Activated CD4-positive, alpha-beta memory T cell treated with anti-CD3 and anti-CD28 coated beads for 36 hours (primary cell): ENCODE results near the gene CHCHD10. TPM values are rescaled to one million over a fixed set of nuclear protein-coding genes. Genes with fewer than 3 reads are reported as not detected.

ENCODE experiments used
- CTCF ChIA-PET: fragments of 350-600 bp; sonication (Branson Sonifier 250); formaldehyde crosslinking; loops from one replicate; lab custom pipeline; 2021; ENCODE audit warnings: antibody characterized with exemption, inconsistent platforms; lab: Charles Lee
- POLR2A ChIA-PET: fragments of 350-600 bp; sonication (Branson Sonifier 250); formaldehyde crosslinking; loops from one replicate; lab custom pipeline; 2021; ENCODE audit warnings: antibody characterized with exemption; lab: Charles Lee
- DNase-seq: peaks from one replicate; pipeline ENCODE4 v3.0.0-alpha.2; 2020
- H3K27ac Mint-ChIP-seq: one replicate; pipeline ENCODE4 v1.8.0; 2021; ENCODE audit warnings: mixed read lengths
- H3K27me3 Mint-ChIP-seq: one replicate; pipeline ENCODE4 v1.8.0; 2021; ENCODE audit warnings: mixed read lengths
- H3K36me3 Mint-ChIP-seq: one replicate; pipeline ENCODE4 v1.8.0; 2021; ENCODE audit warnings: mixed read lengths
- H3K4me1 Mint-ChIP-seq: one replicate; pipeline ENCODE4 v1.8.0; 2021; ENCODE audit warnings: low read depth, mixed read lengths
- H3K4me3 Mint-ChIP-seq: one replicate; pipeline ENCODE4 v1.8.0; 2021; ENCODE audit warnings: mild to moderate bottlenecking, mixed read lengths
- H3K9me3 Mint-ChIP-seq: one replicate; pipeline ENCODE4 v1.8.0; 2021; ENCODE audit warnings: mixed read lengths
- intact Hi-C: fragments of 100-400 bp; cut with micrococcal nuclease; formaldehyde crosslinking; loops from one replicate; pipeline ENCODE4 v1.15.1; 2023
- total RNA-seq, 2 experiments: library from RNA; stranded (reverse); gene quantifications; one replicate each; pipeline ENCODE4 v1.2.3, GENCODE V29; 2021

The CHCHD10 gene
- total RNA-seq, 2 experiments from 2014 or later: 144 to 157 TPM

- peaks cover 36% of the 10 kb centered on the region for H3K36me3 Mint-ChIP-seq
- no peaks in the 10 kb centered on the region for H3K27me3 Mint-ChIP-seq
- DNase-seq: no peak
- ChIA-PET CTCF (no interaction called here), POLR2A (no interaction called here)
- intact Hi-C loops: no loop called here
- H3K27ac Mint-ChIP-seq: no peak overlapping the region
- H3K9me3 Mint-ChIP-seq: no peaks in the 10 kb centered on the region
- no peaks in the 10 kb centered on the region for H3K4me1 Mint-ChIP-seq
- no peak overlapping the region for H3K4me3 Mint-ChIP-seq
Measured at GRCh38 chr22:23800297-23801237, 32.8 kb upstream of the CHCHD10 start.

- Mint-ChIP-seq H3K4me3 (no peak overlapping the region), H3K27me3 (no peaks in the 10 kb centered on the region), H3K4me1 (no peaks in the 10 kb centered on the region), H3K27ac (no peak overlapping the region), H3K36me3 (peaks cover 28% of the 10 kb centered on the region), H3K9me3 (no peaks in the 10 kb centered on the region)
- CTCF ChIA-PET: no interaction called here
- DNase-seq: no peak
- POLR2A ChIA-PET: no interaction called here
- intact Hi-C loops: no loop called here
Measured at GRCh38 chr22:23796461-23796860, 28.7 kb upstream of the CHCHD10 start.

- intact Hi-C loops: no loop called here
- no peaks in the 10 kb centered on the region for H3K9me3 Mint-ChIP-seq
- DNase-seq: no peak
- CTCF ChIA-PET: interaction anchor here (0.6 kb wide), 1 partner anchor 72 kb away, joined by 3 read pairs; no protein-coding TSS in a partner anchor
- no peak overlapping the region for H3K4me3 Mint-ChIP-seq
- no peaks in the 10 kb centered on the region for H3K27me3 Mint-ChIP-seq
- no peak overlapping the region for H3K27ac Mint-ChIP-seq
- H3K36me3 Mint-ChIP-seq: peaks cover 15% of the 10 kb centered on the region
- POLR2A ChIA-PET: no interaction called here
- peaks cover 11% of the 10 kb centered on the region for H3K4me1 Mint-ChIP-seq
Measured at GRCh38 chr22:23793326-23793725, 25.6 kb upstream of the CHCHD10 start.

- no peak overlapping the region for H3K27ac Mint-ChIP-seq
- H3K9me3 Mint-ChIP-seq: no peaks in the 10 kb centered on the region
- no peaks in the 10 kb centered on the region for H3K27me3 Mint-ChIP-seq
- POLR2A ChIA-PET: no interaction called here
- CTCF ChIA-PET: no interaction called here
- no peak for DNase-seq
- intact Hi-C loops: no loop called here
- no peak overlapping the region for H3K4me3 Mint-ChIP-seq
- peaks cover 10% of the 10 kb centered on the region for H3K36me3 Mint-ChIP-seq
- H3K4me1 Mint-ChIP-seq: peaks cover 18% of the 10 kb centered on the region
Measured at GRCh38 chr22:23791738-23792645, 24.2 kb upstream of the CHCHD10 start.

- intact Hi-C loops: no loop called here
- H3K9me3 Mint-ChIP-seq: no peaks in the 10 kb centered on the region
- peaks cover 25% of the 10 kb centered on the region for H3K4me1 Mint-ChIP-seq
- peaks cover 3% of the 10 kb centered on the region for H3K36me3 Mint-ChIP-seq
- no peak for DNase-seq
- no peak overlapping the region for H3K4me3 Mint-ChIP-seq
- CTCF ChIA-PET: no interaction called here
- no peak overlapping the region for H3K27ac Mint-ChIP-seq
- POLR2A ChIA-PET: no interaction called here
- H3K27me3 Mint-ChIP-seq: no peaks in the 10 kb centered on the region
Measured at GRCh38 chr22:23790819-23791737, 23.3 kb upstream of the CHCHD10 start.

GRCh38 chr22:23789638-23790037 lies 21.9 kb upstream of the CHCHD10 start:
- no peak for DNase-seq
- Mint-ChIP-seq H3K27ac (no peak overlapping the region), H3K27me3 (no peaks in the 10 kb centered on the region), H3K36me3 (peaks cover 2% of the 10 kb centered on the region), H3K9me3 (no peaks in the 10 kb centered on the region), H3K4me3 (no peak overlapping the region), H3K4me1 (peaks cover 25% of the 10 kb centered on the region)
- intact Hi-C loops: loop anchor here (5.0 kb wide), 1 partner anchor 68 kb away; the partner anchor contains the start of gene SLC2A11
- ChIA-PET CTCF (interaction anchor here (1.0 to 2.4 kb wide), 2 partner anchors 60 kb away, joined by 3 to 9 read pairs; no protein-coding TSS in a partner anchor), POLR2A (interaction anchor here (0.5 kb wide), 2 partner anchors 30 to 221 kb away, joined by 4 read pairs; no protein-coding TSS in a partner anchor)

GRCh38 chr22:23789121-23789520 lies 21.3 kb upstream of the CHCHD10 start:
- no peak for DNase-seq
- Mint-ChIP-seq H3K4me3 (no peak overlapping the region), H3K9me3 (no peaks in the 10 kb centered on the region), H3K4me1 (peaks cover 25% of the 10 kb centered on the region), H3K27ac (no peak overlapping the region), H3K36me3 (peaks cover 2% of the 10 kb centered on the region), H3K27me3 (no peaks in the 10 kb centered on the region)
- intact Hi-C loops: loop anchor here (5.0 kb wide), 1 partner anchor 68 kb away; the partner anchor contains the start of gene SLC2A11
- ChIA-PET POLR2A (interaction anchor here (0.5 kb wide), 2 partner anchors 30 to 222 kb away, joined by 4 read pairs; no protein-coding TSS in a partner anchor), CTCF (interaction anchor here (2.4 kb wide), 1 partner anchor 61 kb away, joined by 9 read pairs; no protein-coding TSS in a partner anchor)

- ChIA-PET CTCF (interaction anchor here (0.8 to 2.4 kb wide), 2 partner anchors 62 to 106 kb away, joined by 3 to 9 read pairs; no protein-coding TSS in a partner anchor), POLR2A (interaction anchor here (0.6 to 2.4 kb wide), 4 partner anchors 9 to 126 kb away, joined by 3 to 8 read pairs (median 4); partner anchors contain the start of gene MMP11)
- no peak for DNase-seq
Measured at GRCh38 chr22:23787910-23788309, 20.1 kb upstream of the CHCHD10 start.

GRCh38 chr22:23787600-23787896 lies 19.8 kb upstream of the CHCHD10 start:
- CTCF ChIA-PET: interaction anchor here (0.8 to 2.4 kb wide), 3 partner anchors 13 to 106 kb away, joined by 3 to 9 read pairs (median 3); no protein-coding TSS in a partner anchor
- POLR2A ChIA-PET: interaction anchor here (0.6 to 2.4 kb wide), 5 partner anchors 10 to 126 kb away, joined by 3 to 8 read pairs (median 3); partner anchors contain the start of genes MIF and MMP11
- no peaks in the 10 kb centered on the region for H3K36me3 Mint-ChIP-seq

More at GRCh38 chr22:23787910-23788309, 20.1 kb upstream of the CHCHD10 start:
- Mint-ChIP-seq H3K27me3 (no peaks in the 10 kb centered on the region), H3K27ac (peak overlapping the region; percentile 79), H3K4me3 (peak overlapping the region; percentile 86), H3K9me3 (no peaks in the 10 kb centered on the region), H3K36me3 (no peaks in the 10 kb centered on the region), H3K4me1 (peaks cover 25% of the 10 kb centered on the region)
- intact Hi-C loops: loop anchor here (1.0 to 5.0 kb wide), 6 partner anchors 15 to 223 kb away; partner anchors contain the start of genes CABIN1, DERL3, MIF and MMP11

GRCh38 chr22:23786752-23787599 lies 19.2 kb upstream of the CHCHD10 start, which contains the start of gene SMARCB1:
Gene SMARCB1 (plus strand): TSS chr22:23786966. CDS start chr22:23787170, 204 bp downstream.
- DNase-seq: peak; percentile 93
- CTCF ChIA-PET: interaction anchor here (0.5 to 2.4 kb wide), 5 partner anchors 13 to 106 kb away, joined by 3 to 9 read pairs (median 3); no protein-coding TSS in a partner anchor
- peak within 1 kb of the TSS; percentile 94 for H3K27ac Mint-ChIP-seq
- no peaks in the 10 kb centered on the region for H3K9me3 Mint-ChIP-seq
- no peaks in the 10 kb centered on the region for H3K27me3 Mint-ChIP-seq
- H3K4me3 Mint-ChIP-seq: peak within 1 kb of the TSS; percentile 86
- POLR2A ChIA-PET: interaction anchor here (0.9 to 2.4 kb wide), 6 partner anchors 15 to 127 kb away, joined by 3 to 8 read pairs (median 4); partner anchors contain the start of genes MIF, MMP11 and ZNF70
- H3K36me3 Mint-ChIP-seq: no peaks in the 10 kb centered on the region
- intact Hi-C loops: loop anchor here (1.0 to 5.0 kb wide), 6 partner anchors 14 to 224 kb away; partner anchors contain the start of genes CABIN1, DERL3, MIF and MMP11
- peaks cover 25% of the 10 kb centered on the region for H3K4me1 Mint-ChIP-seq

More at GRCh38 chr22:23787600-23787896, 19.8 kb upstream of the CHCHD10 start:
- no peak for DNase-seq
- H3K27me3 Mint-ChIP-seq: no peaks in the 10 kb centered on the region
- peak overlapping the region; percentile 79 for H3K27ac Mint-ChIP-seq
- intact Hi-C loops: loop anchor here (1.0 to 5.0 kb wide), 6 partner anchors 15 to 224 kb away; partner anchors contain the start of genes CABIN1, DERL3, MIF and MMP11
- peaks cover 25% of the 10 kb centered on the region for H3K4me1 Mint-ChIP-seq
- H3K9me3 Mint-ChIP-seq: no peaks in the 10 kb centered on the region
- peak overlapping the region; percentile 86 for H3K4me3 Mint-ChIP-seq
